Prostate gland (tissue), 2 donors: Measurements from ENCODE around the gene CFAP97. TPM values are rescaled to one million over a fixed set of nuclear protein-coding genes. Genes with fewer than 3 reads are reported as not detected.

Experiments
- DNase-seq: peaks from one replicate; pipeline ENCODE4 v3.0.0-alpha.2; 2019; ENCODE audit warnings: low spot score
- H3K27ac ChIP-seq, 2 donors: fragments of 200-600 bp; sonication (generic); 2 replicates each; pipeline ENCODE4 v1.5.1; 2017 to 2019
- H3K27me3 ChIP-seq: fragments of 200-600 bp; sonication (generic); replicated peaks from 2 replicates; pipeline ENCODE4 v1.5.1; 2019; ENCODE audit not compliant: insufficient read depth
- H3K36me3 ChIP-seq, 2 donors: fragments of 200-600 bp; sonication (generic); 1 replicate in 1 of 2; 2 replicates in 1 of 2; pipeline versions ENCODE4 v1.5.1 to v1.8.1; 2017 to 2019
- H3K4me1 ChIP-seq: fragments of 200-600 bp; sonication (generic); replicated peaks from 2 replicates; pipeline ENCODE4 v1.5.1; 2019
- H3K4me3 ChIP-seq, 2 donors: fragments of 200-600 bp; sonication (generic); 2 replicates each; pipeline ENCODE4 v1.5.1; 2017 to 2019
- H3K9me3 ChIP-seq: fragments of 200-600 bp; sonication (generic); 2 replicates; pipeline ENCODE4 v1.5.1; 2017
- POLR2A ChIP-seq: fragments of 450-650 bp; IDR thresholded peaks from one replicate; pipeline ENCODE4 v1.6.1; 2016; ENCODE audit warnings: antibody characterized with exemption, mild to moderate bottlenecking
- POLR2AphosphoS5 ChIP-seq: sonication (generic); formaldehyde crosslinking; IDR thresholded peaks from one replicate; pipeline ENCODE4 v1.6.1; 2017; ENCODE audit warnings: antibody characterized with exemption
- WGBS: methylation state at CpG from one replicate; pipeline ENCODE4 v1.1.5; 2018; 5-methylcytosine and 5-hydroxymethylcytosine counted together
- intact Hi-C: fragments of 100-400 bp; cut with DNase I; formaldehyde crosslinking; loops from one replicate; pipeline ENCODE4 v1.14.2; 2022
- total RNA-seq, 2 donors: library from RNA; depleted of rRNA; stranded (reverse); fragments of >200 nt; gene quantifications; one replicate each; pipeline ENCODE4 v1.1.0, GENCODE V29; 2016
- TF ChIP-seq, protein P1 (sequence below), 4 experiments: fragments of 200-600 bp in 2 of 4; fragments of 450-650 bp in 2 of 4; sonication (generic) in 2 of 4; IDR thresholded peaks; 1 replicate in 3 of 4; 2 replicates in 1 of 4; pipeline ENCODE4 v1.5.1; 2016 to 2019; ENCODE audit warnings: antibody characterized with exemption in 4 of 4, mild to moderate bottlenecking in 2 of 4, moderate library complexity in 2 of 4

CFAP97 gene
- total RNA-seq, 2 donors from 2014 or later: 28.9 to 35.2 TPM

DNA sequence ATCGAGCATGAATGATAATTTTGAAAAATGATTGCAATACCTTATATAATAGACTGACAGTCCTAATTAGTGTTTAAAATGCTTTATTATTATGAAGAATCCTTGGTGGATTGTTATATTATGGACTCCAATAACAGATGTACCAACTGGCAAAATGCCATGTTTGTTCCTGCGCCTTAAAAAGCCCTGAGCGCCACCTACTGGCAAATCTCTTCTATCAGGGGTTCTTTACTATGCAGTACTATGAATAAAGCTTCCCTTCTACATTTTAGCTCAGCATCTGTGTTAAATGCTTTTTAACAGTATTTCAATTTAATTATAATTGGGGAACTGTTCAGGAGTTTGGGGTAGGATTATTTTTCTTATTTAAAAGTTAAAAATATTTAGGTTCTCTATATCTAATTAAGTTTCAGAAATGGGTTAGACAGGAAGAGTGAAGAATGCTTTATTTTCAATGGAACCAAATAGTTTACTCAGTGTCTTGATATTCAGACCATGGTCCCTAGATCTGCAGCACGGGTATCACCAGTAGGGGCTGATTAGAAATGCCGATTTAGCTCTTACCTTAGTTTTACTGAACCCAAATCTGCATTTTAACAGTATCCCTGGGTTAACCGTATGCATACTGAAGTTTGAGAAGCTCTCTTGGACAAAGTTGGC is 20.0 kb downstream of the CFAP97 start:
- Histone ChIP-seq H3K9me3 (no peaks in the 10 kb centered on the region), H3K4me3 (no peak overlapping the region), H3K36me3 (no peaks in the 10 kb centered on the region), H3K27me3 (no peaks in the 10 kb centered on the region), H3K27ac (no peak overlapping the region), H3K4me1 (no peaks in the 10 kb centered on the region)
- peak; percentile 93 for DNase-seq
- 49% methylated on average over 6 of the region's 6 CpGs for WGBS
- TF ChIP-seq POLR2AphosphoS5: peak; percentile 73
- TF ChIP-seq, protein P1, sequence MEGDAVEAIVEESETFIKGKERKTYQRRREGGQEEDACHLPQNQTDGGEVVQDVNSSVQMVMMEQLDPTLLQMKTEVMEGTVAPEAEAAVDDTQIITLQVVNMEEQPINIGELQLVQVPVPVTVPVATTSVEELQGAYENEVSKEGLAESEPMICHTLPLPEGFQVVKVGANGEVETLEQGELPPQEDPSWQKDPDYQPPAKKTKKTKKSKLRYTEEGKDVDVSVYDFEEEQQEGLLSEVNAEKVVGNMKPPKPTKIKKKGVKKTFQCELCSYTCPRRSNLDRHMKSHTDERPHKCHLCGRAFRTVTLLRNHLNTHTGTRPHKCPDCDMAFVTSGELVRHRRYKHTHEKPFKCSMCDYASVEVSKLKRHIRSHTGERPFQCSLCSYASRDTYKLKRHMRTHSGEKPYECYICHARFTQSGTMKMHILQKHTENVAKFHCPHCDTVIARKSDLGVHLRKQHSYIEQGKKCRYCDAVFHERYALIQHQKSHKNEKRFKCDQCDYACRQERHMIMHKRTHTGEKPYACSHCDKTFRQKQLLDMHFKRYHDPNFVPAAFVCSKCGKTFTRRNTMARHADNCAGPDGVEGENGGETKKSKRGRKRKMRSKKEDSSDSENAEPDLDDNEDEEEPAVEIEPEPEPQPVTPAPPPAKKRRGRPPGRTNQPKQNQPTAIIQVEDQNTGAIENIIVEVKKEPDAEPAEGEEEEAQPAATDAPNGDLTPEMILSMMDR (IDR thresholded peaks at IDR 0.05): peak; percentile 66 to 81 (median 77)
- TF ChIP-seq POLR2A: no peak
- intact Hi-C loops: loop anchor here (5.0 kb wide), 1 partner anchor 41 kb away; the partner anchor contains the start of gene SLC25A4

GRCh38 chr4:185182239-185182638 is 21.6 kb downstream of the CFAP97 start:
- no peaks in the 10 kb centered on the region for H3K4me1 ChIP-seq
- H3K36me3 ChIP-seq: no peaks in the 10 kb centered on the region
- H3K9me3 ChIP-seq: no peaks in the 10 kb centered on the region
- no peaks in the 10 kb centered on the region for H3K27me3 ChIP-seq
- TF ChIP-seq POLR2A (no peak), POLR2AphosphoS5 (no peak)
- TF ChIP-seq, protein P1 (IDR thresholded peaks at IDR 0.05): no peak
- no peak overlapping the region for H3K4me3 ChIP-seq
- 82% methylated on average over 2 of the region's 2 CpGs for whole genome bisulfite sequencing
- intact Hi-C loops: loop anchor here (5.0 kb wide), 1 partner anchor 40 kb away; the partner anchor contains the start of gene SLC25A4
- DNase-seq: no peak
- H3K27ac ChIP-seq: no peak overlapping the region

DNA sequence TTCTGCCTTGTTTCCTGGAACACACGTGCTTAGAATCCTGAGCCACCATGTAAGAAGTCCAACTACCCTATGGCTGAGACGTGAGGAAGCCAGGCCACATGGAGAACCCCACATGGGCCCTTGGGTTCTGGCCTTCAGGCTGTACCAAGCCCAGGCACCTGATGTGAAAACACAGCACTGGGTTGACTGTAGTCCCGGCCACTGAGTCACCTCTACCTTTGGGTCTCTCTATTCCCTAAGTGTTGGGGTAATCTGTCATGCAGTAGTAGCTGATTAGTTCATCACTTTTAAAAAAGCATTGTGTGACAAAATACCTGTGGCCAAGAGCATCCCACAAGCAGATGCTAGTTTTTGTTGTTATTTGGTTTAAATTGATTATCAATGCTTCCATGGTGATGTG is 24.3 kb downstream of the CFAP97 start:
- Histone ChIP-seq H3K27me3 (no peaks in the 10 kb centered on the region), H3K27ac (no peak overlapping the region), H3K9me3 (no peaks in the 10 kb centered on the region), H3K4me3 (no peak overlapping the region), H3K36me3 (no peaks in the 10 kb centered on the region), H3K4me1 (no peaks in the 10 kb centered on the region)
- TF ChIP-seq, protein P1 (IDR thresholded peaks at IDR 0.05): no peak
- TF ChIP-seq POLR2A: no peak
- no peak for TF ChIP-seq POLR2AphosphoS5
- no peak for DNase-seq
- intact Hi-C loops: no loop called here
- WGBS: 84% methylated on average over 3 of the region's 3 CpGs

DNA sequence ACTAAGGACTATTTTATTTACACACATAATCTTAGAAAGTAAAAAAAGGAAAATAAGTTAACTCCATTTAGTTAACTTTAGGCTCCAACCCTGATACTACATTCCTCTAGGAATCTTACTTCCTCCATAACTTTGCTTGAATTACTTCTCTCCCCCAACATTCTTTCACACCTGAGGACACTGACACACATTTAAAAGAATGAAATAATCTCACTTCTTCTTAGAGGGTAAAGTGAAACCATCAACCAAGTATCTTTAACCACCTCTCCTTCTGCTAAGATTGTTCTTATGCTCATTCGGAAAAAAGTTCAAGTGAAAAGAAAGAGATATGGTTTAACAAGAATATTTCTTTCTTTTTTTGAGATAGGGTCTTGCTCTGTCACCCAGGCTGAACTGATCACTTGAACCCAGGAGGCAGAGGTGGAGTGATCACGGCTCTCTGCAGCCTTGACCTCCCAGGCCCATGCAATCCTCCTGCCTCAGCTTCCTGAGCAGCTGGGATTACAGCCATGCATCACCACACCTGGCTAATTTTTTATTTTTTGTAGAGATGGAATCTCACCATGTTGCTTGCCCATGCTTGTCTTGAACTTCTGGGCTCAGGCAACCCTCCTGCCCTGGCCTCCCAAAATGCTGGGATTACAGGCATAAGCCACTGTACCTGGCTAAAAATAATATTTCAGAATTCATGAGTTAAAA is 32.3 kb downstream of the CFAP97 start:
- H3K27ac ChIP-seq: no peak overlapping the region
- no peaks in the 10 kb centered on the region for H3K36me3 ChIP-seq
- no peaks in the 10 kb centered on the region for H3K9me3 ChIP-seq
- WGBS: 83% methylated on average over 2 of the region's 2 CpGs
- H3K27me3 ChIP-seq: no peaks in the 10 kb centered on the region
- H3K4me3 ChIP-seq: no peak overlapping the region
- intact Hi-C loops: no loop called here
- TF ChIP-seq POLR2A (no peak), POLR2AphosphoS5 (no peak)
- TF ChIP-seq, protein P1 (IDR thresholded peaks at IDR 0.05): no peak
- DNase-seq: no peak
- H3K4me1 ChIP-seq: no peaks in the 10 kb centered on the region
